Hematopoietic multipotent progenitor cell treated with erythropoietin and hydrocortisone succinate and interleukin-3 and kit ligand, for 17 days (in vitro differentiated cells): ENCODE results near the gene TLK1.

Experiments used
- DNase-seq: peaks from one replicate; pipeline ENCODE4 v3.0.0-alpha.2; 2015; ENCODE audit warnings: low spot score

TLK1 gene

DNA sequence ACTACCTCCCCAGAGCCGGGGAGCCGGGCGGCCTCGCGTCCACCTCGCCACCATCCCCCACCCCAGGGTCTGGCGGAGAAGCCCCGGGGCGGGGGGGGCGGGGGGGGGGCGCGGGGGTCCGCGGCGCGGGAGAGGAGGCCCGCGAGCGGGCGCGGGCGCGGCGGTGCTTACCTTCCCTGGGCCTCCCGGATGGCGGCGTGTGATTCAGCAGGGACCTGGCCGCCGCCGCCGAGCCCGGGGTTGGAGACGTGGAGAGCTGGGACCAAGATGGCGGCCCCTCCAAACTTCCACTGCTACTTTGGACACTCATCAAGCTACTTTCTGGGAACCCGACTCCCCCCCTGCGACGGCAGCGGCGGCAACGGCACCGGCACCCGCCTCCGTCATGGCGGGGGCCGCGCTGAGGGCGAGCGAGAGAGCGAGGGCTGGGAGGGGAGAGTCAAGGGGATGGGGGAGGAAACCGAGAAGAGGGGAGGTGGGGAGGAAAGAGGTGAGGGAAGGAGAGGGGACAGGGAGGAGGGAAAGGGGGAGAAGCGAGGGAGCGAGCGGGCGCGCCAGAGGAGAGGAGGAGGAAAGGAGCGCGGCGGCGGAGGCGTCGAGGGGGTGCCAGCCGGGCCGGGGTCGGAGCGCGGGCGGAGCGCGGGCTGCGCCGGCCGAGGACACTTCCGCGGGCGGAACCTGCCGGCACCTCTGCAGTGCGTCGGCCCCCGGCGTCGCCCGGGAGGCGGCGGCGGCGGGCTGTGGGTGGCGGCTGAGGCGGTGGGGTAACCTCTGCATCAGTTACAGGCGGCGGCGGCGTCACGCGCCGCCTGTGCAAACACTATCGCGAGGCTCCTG is at the start of gene TLK1:
Gene TLK1, minus strand, starts transcription at position 775 of the 837 bp plus-strand sequence. Its CDS starts 465 bp downstream, at position 310.
- peak; percentile 63 for DNase-seq

DNA sequence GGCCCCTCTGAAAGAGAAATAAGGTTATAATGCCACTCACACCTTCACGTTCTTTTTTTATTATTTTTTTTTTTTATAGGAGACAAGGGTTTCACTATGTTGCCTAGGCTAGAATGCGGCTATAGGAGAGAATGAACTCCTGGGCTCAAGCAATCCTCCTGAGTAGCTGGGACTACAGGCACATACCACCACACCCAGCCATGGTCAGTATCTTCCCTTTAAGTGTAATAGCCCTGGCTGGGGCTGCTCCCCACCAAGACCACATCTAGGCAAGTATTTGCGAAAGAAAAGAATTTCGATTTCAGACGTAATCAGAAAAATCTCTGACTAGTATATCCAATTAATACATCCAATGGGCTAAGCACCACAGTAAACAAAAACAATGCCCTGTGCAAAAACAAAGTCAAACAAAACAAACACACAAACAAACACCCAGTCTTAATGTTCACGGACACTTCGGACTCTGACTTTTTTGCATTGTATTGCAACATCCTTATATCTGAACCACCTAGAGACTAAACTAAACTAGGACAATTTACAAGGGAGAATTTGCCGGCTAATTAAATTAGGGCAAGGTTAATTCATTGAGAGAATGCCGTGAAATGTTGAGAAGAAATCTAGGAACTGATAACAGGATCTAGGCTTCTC is 49.6 kb upstream of the TLK1 start:
- DNase-seq: no peak

DNA sequence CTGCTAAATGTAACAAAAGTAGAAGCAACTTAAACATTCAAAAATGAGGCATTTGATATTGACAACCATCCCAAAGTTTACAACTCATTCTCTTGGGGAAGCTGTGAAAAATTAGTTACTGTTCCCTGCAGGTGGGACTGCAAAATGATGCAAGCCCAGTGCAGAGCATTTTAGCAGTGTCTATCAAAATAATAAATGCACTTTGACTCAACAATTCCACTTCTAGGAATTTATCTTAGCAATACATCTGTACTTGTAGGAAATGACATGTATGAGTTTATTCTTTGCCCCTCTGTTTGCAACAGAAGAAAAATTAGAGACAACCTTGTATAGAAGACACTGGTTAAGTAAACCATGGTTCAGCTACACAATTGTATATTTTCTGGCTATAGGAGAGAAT is 48.0 kb upstream of the TLK1 start:
- no peak for DNase-seq

DNA sequence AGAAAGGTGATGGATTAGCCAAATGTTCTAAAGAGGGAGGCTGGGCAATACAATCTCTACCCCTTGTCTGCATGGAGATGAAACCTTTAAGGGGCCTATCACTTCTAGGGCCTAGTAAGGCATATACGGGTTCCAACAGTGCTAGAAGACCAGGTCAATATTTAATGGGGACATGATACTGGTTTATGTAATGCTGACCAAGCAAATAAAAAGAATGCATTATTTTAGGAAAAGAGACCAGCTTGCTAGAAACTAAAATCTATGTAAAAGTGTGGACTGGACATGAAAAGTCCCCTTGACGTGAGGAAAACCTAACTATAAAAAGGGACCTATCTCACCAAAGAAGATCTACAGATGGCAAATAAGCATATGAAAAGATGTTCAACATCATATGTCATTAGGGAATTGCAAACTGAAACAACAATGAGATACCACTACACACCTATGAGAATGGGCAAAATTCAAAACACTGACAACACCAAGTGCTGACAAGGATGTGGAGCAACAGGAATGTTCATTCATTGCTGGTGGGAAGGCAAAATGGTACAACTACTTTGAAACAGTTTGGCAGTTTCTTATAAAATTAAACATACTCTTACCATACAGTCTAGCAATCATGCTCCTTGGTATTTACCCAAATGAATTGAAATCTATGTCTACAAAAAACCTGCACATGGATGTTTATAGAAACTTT is 45.9 kb upstream of the TLK1 start:
- no peak for DNase-seq

DNA sequence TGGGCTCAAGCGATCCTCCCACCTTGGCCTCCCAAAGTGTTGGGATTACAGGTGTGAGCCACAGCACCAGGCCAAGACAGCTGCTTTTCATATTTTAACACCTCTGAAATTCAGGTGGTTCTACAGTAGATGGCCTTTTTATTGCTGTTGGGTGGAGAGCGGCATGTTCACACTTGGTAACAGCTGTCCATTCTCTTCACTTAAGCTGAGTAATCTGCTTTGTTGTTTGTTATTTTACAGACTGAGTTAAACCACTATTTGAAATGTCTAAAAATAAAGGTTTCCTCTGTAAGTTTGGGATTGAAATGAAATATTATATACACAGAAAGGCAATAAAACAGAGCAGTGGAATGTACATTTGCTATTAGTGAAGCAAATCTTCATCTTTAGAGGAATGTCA is 44.9 kb upstream of the TLK1 start:
- DNase-seq: no peak

DNA sequence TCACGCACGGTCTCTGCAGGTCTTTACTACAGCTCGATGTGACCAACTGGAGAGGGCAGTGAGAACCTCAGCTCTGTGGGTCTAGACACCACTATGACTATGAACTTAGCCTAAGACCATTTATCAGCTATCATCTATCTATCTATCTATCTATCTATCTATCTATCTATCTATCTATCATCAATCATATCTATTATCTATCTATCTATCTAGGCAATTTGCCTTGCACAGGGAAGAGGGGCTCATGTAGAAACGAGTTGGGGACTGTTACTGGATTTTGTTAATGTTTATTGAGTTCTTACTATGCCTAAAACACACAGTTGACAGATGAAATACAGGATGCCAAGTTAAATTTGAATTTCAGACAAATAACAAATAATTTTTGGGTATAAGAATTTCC is 41.1 kb upstream of the TLK1 start:
- DNase-seq: no peak

DNA sequence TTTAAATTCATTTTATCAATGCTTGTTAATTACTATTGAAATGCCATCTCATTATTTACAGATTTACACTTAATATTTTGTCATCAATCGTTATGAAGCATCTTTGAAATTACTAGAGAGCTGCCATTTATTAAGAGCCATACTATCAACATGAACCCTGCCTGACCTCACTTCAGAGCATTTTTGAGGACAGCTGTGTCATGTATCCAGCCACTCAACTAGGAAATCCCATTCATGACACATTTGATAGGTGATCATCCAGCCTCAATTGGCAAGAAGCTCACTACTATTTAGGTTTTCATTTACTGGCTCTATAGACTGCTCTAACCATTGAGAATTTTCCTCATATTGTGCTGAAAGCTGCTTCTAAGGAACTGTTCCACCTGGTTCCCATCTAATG is 40.6 kb upstream of the TLK1 start:
- DNase-seq: no peak

DNA sequence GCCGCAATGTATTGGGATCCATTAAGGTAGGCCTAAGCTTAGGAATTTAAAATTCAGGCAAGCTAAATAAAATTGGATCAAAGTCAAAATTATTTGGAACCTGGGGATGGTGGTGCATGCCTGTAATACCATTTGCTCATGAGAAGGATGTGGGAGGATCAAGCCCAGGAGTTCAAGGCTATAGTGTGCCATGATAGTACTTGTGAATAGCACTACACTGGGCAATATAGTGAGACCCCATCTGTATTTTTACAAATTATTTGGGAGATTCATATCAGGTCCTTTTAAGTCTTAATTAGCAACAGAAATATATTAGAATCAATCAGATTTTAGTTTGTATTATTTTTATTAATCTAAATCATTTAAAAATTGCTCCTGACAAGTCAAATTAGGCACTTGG is 39.8 kb upstream of the TLK1 start:
- no peak for DNase-seq

DNA sequence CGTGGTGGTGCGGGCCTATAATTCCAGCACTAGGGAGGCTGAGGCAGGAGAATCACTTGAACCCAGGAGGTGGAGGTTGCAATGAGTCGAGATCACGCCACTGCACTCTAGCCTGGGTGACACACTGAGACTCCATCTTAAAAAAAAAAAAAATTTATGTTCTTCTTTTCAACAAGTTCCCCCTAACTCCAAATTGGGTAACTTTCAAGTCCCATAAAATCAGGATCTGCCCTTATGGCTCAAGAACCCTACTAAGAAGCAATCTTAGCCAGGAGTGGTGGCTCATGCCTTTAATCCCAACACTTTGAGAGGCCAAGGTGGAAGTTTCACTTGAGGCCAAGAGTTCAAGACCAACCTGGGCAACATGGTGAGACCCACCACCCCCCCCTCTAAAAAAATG is 30.3 kb upstream of the TLK1 start:
- DNase-seq: no peak

DNA sequence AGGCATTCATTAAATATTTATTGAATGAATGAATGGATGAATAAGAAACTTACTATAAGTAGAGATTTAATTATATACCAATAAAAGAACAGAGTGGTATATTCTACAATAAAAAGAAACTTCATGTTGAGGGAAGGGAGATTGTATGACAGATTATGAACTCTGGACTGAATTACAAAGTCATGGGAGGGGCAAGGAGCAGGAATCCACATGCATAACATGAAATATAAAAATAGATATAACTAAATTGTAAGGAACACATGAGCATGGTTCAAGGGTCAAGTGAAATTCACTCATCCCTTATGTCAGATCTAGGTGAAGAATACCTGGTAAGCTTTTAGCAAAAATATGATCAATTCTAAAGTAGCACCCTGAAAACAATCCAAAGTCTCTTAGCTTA is 27.1 kb upstream of the TLK1 start:
- no peak for DNase-seq

DNA sequence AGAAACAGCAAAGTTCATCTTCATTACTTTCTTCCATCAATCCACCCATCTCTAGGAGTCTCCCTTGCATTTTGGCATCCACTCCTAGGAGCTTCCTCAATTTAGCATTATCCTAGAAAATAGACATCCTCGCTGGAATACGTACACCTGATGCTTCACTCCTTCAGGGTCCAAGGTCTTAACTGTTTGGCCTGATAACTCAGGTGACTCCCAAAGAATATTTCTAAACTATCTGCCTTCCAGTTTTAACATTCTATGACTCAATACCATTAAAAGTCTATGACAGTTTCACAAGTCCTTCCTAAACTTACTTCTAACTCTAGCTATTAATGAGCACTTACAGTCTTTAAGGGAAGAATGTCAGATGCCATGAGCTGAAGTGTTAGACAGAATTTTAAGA is 26.5 kb upstream of the TLK1 start:
- DNase-seq: no peak

DNA sequence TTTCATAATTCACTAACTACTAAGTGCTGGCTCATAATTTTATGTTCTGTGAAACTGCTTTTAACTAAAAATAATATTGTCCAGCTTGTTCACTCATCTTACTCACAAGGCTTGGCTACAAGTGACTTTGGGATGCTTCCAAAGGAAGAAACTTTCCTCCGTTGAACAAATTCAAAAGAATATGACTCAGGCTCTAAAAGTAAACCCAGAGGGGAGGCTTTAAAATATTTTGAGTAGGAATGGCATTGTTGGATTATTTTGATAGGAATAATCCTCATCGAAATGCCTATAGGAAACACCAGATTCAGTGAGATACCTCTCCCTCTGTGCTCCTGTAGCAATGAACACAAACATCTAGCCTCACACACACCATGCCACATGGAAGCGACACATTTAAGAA is 25.2 kb upstream of the TLK1 start:
- no peak for DNase-seq

DNA sequence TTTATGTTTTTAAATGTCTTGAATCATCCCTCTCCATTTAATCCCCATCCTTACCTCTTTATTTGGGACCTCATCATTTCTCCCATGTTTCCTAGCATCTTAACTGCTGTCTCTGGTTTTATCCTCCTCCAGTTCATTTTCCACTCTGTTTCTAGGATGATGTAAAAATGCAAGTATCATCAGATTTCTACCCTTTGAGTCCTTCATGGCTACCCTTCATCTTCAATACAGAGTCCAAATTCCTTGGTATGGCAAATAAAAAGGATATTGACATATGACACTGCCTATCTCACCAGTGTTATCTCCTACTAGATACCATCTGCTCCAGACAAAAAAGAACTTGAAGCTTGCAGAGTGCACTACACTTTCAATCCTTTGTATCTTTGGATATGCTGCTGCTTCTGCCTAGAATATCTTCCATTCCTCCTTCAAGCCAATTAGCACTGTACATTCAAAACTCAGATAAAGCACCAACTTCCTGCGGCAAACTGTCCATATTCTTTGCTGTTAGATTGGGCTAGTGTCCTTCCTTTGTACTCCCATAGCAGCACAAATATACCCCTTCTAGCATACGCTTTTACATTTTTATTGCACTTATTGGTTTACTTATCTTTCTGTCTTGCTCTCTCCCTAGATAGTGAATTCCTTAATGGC is 24.6 kb upstream of the TLK1 start:
- DNase-seq: no peak

DNA sequence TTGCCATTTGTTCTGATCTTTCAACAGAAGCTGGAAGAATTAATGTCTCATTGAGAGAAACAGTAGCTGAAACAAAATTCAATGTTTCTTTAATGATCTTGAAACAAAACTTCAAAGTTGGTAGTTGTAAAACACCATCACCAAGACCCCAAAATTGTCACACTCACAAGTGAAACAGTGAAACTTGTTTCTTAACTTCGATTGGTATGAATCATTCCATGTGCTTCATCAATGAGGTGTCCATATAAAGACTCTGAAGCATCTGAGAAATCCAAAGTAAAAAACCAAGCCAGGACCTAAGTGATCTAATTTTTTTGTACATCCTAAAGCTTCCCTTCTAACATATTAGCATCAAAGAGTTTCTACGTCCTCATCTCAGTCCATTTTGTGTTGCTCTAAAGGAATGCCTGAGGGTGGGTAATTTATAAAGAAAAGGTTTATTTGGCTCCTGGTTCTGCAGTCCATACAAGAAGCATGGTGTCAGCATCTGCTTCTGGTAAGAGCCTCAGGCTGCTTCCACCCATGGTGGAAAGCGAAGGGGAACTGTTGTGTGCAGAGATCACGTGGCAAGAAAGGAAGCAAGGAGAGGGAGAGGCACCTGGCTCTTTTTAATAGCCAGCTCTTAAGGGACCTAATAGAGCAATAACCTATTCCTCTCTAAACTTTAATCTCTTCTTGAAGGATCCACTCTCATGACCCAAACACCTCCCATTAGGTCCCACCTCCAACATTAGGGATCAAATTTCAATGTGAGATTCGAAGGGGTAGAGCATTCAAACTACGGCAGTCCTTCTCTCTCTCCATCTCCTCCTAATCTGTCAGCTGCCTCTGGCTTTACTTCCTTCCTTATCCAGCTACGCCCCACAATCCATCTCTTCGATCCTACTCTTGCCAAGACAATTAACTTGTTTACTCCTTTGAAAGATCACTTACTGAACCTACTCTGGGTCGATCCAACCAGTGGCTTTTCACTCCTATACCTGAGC is 20.7 kb upstream of the TLK1 start:
- DNase-seq: no peak

DNA sequence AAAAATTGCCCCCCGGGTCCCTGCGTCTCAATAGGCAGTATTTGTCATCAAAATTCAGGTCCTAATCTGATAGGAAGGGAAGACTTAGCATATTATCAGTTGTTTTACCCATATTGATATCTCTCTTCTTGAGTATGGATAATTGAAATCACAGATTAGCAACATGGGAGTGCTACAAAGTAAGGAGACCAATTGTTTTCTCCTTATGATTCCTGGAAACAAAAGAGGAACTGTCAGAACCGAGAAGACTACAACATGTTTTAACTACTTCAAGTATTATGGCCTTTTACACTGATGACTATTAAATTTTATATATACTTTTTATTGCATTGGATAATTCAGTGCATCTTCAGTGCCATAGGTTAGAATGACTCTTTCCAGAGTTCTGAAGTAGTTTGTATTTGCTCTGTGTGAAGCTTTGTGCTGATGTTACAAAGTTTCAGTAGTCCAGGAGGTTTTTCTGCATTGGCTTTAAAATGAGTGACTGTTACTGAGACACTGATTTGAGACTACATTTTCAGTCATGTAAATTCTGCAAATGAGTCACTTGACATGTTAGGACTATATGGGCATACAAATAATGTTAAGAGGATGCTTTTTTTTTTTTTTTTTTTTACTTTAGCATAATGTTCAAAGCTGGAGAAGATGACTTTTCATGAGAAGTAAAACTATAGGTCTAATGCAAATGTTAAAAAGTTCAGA is 19.7 kb upstream of the TLK1 start:
- DNase-seq: no peak

DNA sequence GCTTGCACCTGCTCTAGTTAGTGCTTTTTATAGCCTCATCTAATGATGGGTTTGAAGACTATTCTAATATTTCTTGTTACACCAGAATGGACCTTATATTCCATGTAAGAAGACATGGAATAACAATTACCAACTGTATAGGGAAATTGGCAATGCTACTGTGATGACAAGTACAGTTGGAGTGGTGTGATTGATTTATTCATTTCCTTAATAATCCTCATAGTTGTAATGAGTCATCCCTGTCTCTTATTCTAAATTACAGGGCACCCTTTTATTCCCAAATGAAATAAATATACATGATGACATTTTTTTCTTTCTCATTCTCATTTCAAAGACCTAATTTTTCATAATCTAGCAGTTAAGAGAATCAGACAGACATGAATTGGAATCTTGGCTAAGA is 18.3 kb upstream of the TLK1 start:
- DNase-seq: no peak

DNA sequence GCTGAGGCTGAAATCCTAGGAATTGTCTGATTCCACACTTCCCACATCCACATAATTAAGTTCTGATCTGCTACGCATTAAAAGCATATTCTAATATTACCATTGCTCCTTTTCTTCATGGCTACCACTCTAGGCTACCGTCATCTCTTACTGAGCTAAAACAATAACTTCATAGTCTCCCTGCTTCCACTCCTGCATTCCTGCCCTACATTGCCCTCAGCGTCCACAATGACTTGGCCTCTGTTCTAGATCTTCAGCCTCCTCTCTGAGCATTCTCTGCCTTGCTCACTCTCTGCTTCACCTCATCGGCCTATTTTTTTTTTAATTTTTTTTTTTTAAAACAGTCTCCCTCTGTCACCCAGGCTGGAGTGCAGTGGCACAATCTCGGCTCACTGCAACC is 15.8 kb upstream of the TLK1 start:
- no peak for DNase-seq

DNA sequence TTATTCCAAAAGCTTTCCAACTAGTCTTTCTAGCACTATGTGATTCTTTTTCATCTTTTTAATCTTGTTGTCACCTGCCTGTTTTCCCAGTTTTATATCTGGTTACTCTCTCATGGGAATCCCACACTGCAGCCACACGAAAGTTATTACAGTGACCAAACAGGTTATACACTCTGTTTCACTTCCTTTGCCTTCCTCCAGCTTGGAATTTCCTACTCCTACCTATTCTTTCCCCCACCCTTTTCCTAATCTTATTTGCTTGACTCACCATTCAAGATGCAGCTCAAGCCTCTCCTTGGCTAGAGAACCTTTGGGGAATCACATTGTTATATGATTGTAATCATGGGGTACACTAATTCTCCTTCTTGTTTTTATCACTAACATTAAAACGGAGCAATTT is 13.4 kb upstream of the TLK1 start:
- no peak for DNase-seq

DNA sequence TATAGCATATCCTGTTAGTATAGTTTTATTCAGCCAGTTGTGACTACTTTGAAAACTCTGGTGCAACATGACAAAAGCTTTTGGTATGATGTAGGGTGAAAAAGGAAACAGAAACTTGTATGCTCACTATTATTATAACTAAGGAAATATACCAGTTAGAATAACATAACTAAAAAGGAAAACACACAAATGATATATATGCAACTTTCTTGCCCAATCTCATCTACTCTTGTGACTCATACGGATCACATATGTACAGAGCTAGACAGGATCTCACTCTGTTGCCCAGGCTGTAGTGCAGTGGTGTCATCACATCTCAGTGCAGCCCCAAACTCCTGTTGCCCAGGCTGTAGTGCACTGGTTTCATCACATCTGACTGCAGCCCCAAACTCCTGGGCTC is 12.4 kb upstream of the TLK1 start:
- no peak for DNase-seq

DNA sequence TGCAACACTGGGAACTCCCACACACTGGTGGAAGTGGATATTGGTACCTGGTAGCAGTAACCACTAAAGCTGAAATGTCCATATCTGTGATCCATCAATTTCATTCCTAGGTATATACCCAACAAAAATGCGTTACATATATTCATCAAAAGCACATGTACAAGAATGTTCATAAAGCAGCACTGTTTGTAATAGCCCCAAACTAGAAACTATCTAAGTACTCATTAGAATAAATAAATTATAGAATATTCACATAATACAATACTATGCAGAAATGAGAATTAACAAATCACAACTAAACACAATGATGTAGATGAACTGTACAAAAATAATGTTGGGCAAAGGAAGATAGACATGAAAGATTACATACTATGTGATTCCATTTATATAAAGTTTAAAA is 11.1 kb upstream of the TLK1 start:
- no peak for DNase-seq

DNA sequence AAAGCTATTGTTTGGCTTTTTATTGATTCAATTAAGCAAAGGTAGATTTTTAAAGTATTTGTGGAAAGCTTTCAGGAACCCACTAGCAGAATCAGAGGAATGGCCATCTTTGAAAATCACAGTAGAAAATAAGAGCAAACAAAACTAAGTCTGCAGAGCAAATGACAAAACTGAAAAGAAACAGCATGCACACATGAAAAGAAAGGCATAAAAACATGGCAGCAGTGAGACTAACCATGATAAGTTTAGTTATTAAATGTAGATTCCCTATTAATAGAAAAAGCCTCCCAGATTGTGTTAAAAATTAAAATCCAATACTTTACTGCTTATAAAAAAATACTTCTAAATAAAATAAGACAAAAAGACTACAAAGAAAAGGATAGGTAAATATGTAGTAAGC is 9.1 kb upstream of the TLK1 start:
- DNase-seq: no peak
